ENCODE results near the gene NFILZ. TPM values are rescaled to one million over a fixed set of nuclear protein-coding genes. Genes with fewer than 3 reads are reported as not detected.

The NFILZ gene
- total RNA-seq, 1 experiment from 2014 or later, result not detected

DNA sequence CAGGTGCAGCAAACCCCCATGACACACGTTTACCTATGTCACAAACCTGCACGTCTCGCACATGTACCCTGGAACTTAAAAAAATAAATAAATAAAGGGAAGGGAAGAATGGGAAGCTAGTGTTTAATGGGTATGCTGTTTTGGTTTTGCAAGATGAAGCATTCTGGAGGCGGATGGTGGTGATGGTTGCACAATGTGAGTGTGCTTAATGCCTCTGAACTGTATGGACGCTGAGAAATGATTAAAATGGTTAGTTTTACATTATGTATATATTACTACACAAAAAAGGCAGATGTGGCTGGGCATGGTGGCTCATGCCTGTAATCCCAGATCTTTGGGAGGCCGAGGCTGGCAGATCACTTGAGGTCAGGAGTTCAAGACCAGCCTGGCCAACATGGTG, 17.8 kb downstream of the NFILZ start:
- Histone ChIP-seq H3K27ac (no peak overlapping the region), H3K36me3 (ENCODE audit: low read depth) (no peaks in the 10 kb centered on the region), H3K9me2 (ENCODE audit: insufficient read depth) (no peaks in the 10 kb centered on the region), H3K4me2 (no peak overlapping the region), H3K79me2 (ENCODE audit: low read depth) (no peaks in the 10 kb centered on the region), H4K20me1 (ENCODE audit: insufficient read depth) (no peaks in the 10 kb centered on the region), H3K9me3 (ENCODE audit: insufficient read depth, low read depth) (no peaks in the 10 kb centered on the region), H2AFZ (no peak overlapping the region), H3K4me1 (replicated peaks; ENCODE audit: insufficient read depth) (no peaks in the 10 kb centered on the region), H3F3A (ENCODE audit: insufficient read depth, low read depth) (no peaks in the 10 kb centered on the region), H3K27me3 (ENCODE audit: insufficient read depth, low read depth) (peaks cover 29% of the 10 kb centered on the region), H3K4me3 (no peak overlapping the region)
- no TSS peak for BruUV-seq (replicated peaks)
- TF ChIP-seq EZH2 (IDR thresholded peaks at IDR 0.05; ENCODE audit: low read depth) (no peak), CTCF (conservative IDR thresholded peaks at IDR 0.05) (no peak)
- ChIA-PET CTCF (no interaction called here), POLR2A (ENCODE audit: unreplicated experiment) (no interaction called here)
- DNase-seq, result no peak
- intact Hi-C loops (cut with micrococcal nuclease; ENCODE audit: unreplicated experiment), result no loop called here

DNA sequence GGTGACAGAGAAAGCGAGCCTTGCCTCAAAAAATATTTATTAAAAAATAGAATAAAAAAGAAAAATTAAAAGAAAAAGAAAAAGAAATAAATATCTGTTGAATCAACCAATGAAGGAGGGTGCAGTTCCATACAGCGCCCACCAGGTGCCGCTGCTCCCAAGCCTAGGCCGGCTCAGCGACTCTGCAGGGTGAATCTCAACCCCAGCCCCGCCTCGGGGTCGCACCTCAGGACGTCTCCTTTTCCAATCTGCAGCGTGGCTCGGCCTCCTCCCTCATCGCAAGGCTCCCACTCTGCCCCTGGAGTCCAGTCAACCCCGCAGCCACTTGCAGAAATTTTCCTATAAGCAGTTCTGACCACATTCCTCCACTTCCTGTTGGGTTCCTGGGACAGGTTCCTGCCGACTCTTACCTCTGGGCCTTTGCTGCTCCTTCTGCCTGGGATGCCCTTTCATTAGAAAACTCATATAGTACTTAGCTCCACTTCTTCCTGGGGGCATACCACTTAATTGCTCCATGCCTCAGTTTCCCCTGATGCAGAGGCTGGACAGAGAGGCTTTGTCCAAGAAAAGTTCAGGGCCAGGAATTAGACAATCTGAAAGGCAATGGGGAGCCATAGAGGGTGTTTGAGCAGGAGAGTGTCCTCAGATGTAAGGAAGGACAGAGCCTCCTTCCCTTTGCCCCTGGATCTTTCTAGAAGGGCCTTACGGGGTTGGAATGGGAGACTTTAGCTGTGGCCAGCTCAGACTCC, 24.3 kb downstream of the NFILZ start:
- peak overlapping the region; percentile 74 for H3K4me2 ChIP-seq
- H3K36me3 ChIP-seq (ENCODE audit: low read depth), result no peaks in the 10 kb centered on the region
- DNase-seq, result peak in 1 of 2 experiments; percentile 46
- no peaks in the 10 kb centered on the region for H3K4me1 ChIP-seq (replicated peaks; ENCODE audit: insufficient read depth)
- peaks cover 65% of the 10 kb centered on the region for H3K27me3 ChIP-seq (ENCODE audit: insufficient read depth, low read depth)
- TF ChIP-seq CTCF (conservative IDR thresholded peaks at IDR 0.05) (peak; percentile 99), EZH2 (IDR thresholded peaks at IDR 0.05; ENCODE audit: low read depth) (no peak)
- ChIA-PET CTCF (interaction anchor here (0.6 kb wide), 1 partner anchor 415 kb away, joined by 3 read pairs; no protein-coding TSS in a partner anchor), POLR2A (ENCODE audit: unreplicated experiment) (no interaction called here)
- H3K9me2 ChIP-seq (ENCODE audit: insufficient read depth), result no peaks in the 10 kb centered on the region
- intact Hi-C loops (cut with micrococcal nuclease; ENCODE audit: unreplicated experiment), result loop anchor here (1.0 kb wide), 1 partner anchor 426 kb away; no protein-coding TSS in a partner anchor
- no peak overlapping the region for H3K27ac ChIP-seq
- H3K9me3 ChIP-seq (ENCODE audit: insufficient read depth, low read depth), result no peaks in the 10 kb centered on the region
- H2AFZ ChIP-seq, result 0 out of 2 replicates have a peak overlapping the region, but pooled peaks have one; percentile 49
- H3F3A ChIP-seq (ENCODE audit: insufficient read depth, low read depth), result no peaks in the 10 kb centered on the region
- no TSS peak for BruUV-seq (replicated peaks)
- no peaks in the 10 kb centered on the region for H4K20me1 ChIP-seq (ENCODE audit: insufficient read depth)
- no peaks in the 10 kb centered on the region for H3K79me2 ChIP-seq (ENCODE audit: low read depth)
- H3K4me3 ChIP-seq, result peak overlapping the region; percentile 43; the same call in 1 of the 2 replicates

DNA sequence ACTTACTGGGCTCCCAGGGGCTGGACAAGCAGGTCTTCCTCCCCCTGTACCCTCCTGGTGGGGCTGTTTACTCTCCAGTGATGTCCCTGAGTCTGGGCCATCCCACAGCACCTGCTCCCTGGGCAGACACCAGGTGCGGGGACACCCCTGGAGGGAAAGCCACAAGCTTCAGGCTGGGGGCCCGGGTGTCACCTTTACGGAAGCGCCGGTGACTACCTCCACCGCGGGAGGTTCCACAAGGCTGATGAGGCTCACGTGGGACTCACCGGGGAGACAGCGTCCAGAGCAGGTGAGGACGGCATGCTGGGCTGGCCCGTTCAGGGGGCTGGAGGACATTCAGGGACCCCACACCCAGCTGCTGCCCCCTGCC, 24.9 kb downstream of the NFILZ start:
- H3K4me1 ChIP-seq (replicated peaks; ENCODE audit: insufficient read depth), result no peaks in the 10 kb centered on the region
- BruUV-seq (replicated peaks), result no TSS peak

More for the DNA sequence above, 24.9 kb downstream of the NFILZ start:
- H3K4me2 ChIP-seq, result no peak overlapping the region
- H3F3A ChIP-seq (ENCODE audit: insufficient read depth, low read depth), result no peaks in the 10 kb centered on the region
- POLR2A ChIA-PET (ENCODE audit: unreplicated experiment), result no interaction called here
- H3K9me2 ChIP-seq (ENCODE audit: insufficient read depth), result no peaks in the 10 kb centered on the region
- no peaks in the 10 kb centered on the region for H3K79me2 ChIP-seq (ENCODE audit: low read depth)
- H3K36me3 ChIP-seq (ENCODE audit: low read depth), result no peaks in the 10 kb centered on the region
- no peak overlapping the region for H3K4me3 ChIP-seq
- TF ChIP-seq CTCF (conservative IDR thresholded peaks at IDR 0.05) (no peak), EZH2 (IDR thresholded peaks at IDR 0.05; ENCODE audit: low read depth) (no peak)
- no peak for DNase-seq
- intact Hi-C loops (cut with micrococcal nuclease; ENCODE audit: unreplicated experiment), result no loop called here
- H3K9me3 ChIP-seq (ENCODE audit: insufficient read depth, low read depth), result no peaks in the 10 kb centered on the region
- H2AFZ ChIP-seq, result no peak overlapping the region
- no peak overlapping the region for H3K27ac ChIP-seq
- H3K27me3 ChIP-seq (ENCODE audit: insufficient read depth, low read depth), result peaks cover 67% of the 10 kb centered on the region
- H4K20me1 ChIP-seq (ENCODE audit: insufficient read depth), result no peaks in the 10 kb centered on the region
- CTCF ChIA-PET, result no interaction called here
